ENCODE results near the gene ENAH.

- no peak for TF ChIP-seq POLR2AphosphoS5 (IDR thresholded peaks at IDR 0.05; ENCODE audit: borderline replicate concordance, low read depth, low read length)
- no peak for TF ChIP-seq EZH2 (IDR thresholded peaks at IDR 0.05)
- TF ChIP-seq FOXP2 (optimal IDR thresholded peaks at IDR 0.05; ENCODE audit: control extremely low read depth, extremely low read length, insufficient read depth) = no peak
Measured at GRCh38 chr1:225598847-225599246, 54.1 kb downstream of the ENAH start.

Measured in SK-N-MC (cell line).